GM12878 (cell line): ENCODE measurements around the gene NYAP1.

Source experiments
- CHD1 ChIP-seq: IDR thresholded peaks from 2 replicates; pipeline ENCODE4 v1.6.1; 2012; ENCODE audit warnings: low read depth, low read length, improper control_type of control experiment
- CTCF ChIP-seq, 3 experiments: IDR thresholded peaks in 2 of 3; conservative IDR thresholded peaks in 1 of 3; 2 replicates each; pipeline ENCODE4 v1.5.1; 2011; ENCODE audit warnings: low read depth in 3 of 3, low read length in 3 of 3, mild to moderate bottlenecking in 3 of 3, control low read depth in 2 of 3, moderate library complexity in 2 of 3, inconsistent platforms in 1 of 3, mixed read lengths in 1 of 3; ENCODE audit not compliant: control insufficient read depth in 2 of 3, insufficient read depth in 1 of 3; ENCODE audit errors: extremely low read depth in 1 of 3
- DPF2 ChIP-seq: fragments of 450-650 bp; IDR thresholded peaks from 2 replicates; pipeline ENCODE4 v1.6.1; 2017; ENCODE audit warnings: mild to moderate bottlenecking
- EZH2 ChIP-seq: IDR thresholded peaks from 2 replicates; pipeline ENCODE4 v1.6.1; 2012; ENCODE audit warnings: low read depth, mild to moderate bottlenecking, control low read depth, inconsistent platforms, low read length, borderline replicate concordance; ENCODE audit not compliant: control insufficient read depth
- FOXM1 ChIP-seq: IDR thresholded peaks from 2 replicates; pipeline ENCODE4 v1.6.1; 2012; ENCODE audit warnings: low read depth, mild to moderate bottlenecking, inconsistent platforms, low read length, moderate library complexity
- JUNB ChIP-seq: IDR thresholded peaks from 2 replicates; pipeline ENCODE4 v1.6.1; 2016; ENCODE audit warnings: antibody characterized with exemption, mild to moderate bottlenecking
- YY1 ChIP-seq: IDR thresholded peaks from 2 replicates; pipeline ENCODE4 v1.6.1; 2011; ENCODE audit warnings: low read depth, mild to moderate bottlenecking, low read length
- ZBED1 ChIP-seq: IDR thresholded peaks from 2 replicates; pipeline ENCODE4 v1.6.1; 2016; ENCODE audit warnings: borderline replicate concordance
- ZBTB4 ChIP-seq: fragments of 450-650 bp; formaldehyde crosslinking; IDR thresholded peaks from 2 replicates; pipeline ENCODE4 v1.4.0; 2022; ENCODE audit warnings: mild to moderate bottlenecking, moderate library complexity
- ZNF24 ChIP-seq: fragments of 450-650 bp; IDR thresholded peaks from 2 replicates; pipeline ENCODE4 v1.6.1; 2017; ENCODE audit warnings: antibody characterized with exemption, mild to moderate bottlenecking

DNA sequence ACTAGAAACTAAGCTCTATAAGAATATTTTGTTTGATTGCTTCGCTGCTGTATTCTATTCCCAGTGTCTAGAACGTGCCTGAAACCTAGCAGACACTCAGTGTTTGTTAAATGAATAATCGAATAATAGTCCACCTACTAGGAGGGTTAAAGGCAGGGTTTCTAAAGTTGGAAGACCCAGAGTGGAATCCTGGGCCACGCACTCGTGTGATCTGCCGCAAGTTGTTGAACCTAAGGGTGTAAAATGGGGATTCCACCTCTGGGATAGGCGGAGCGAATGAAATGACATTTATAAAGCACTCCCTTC, 54.6 kb downstream of the NYAP1 start:
- no peak for TF ChIP-seq CTCF (IDR thresholded peaks at IDR 0.05 in 2 of 3, conservative IDR thresholded peaks at IDR 0.05 in 1 of 3; ENCODE audit: control insufficient read depth in 2 of 3, extremely low read depth in 1 of 3, insufficient read depth in 1 of 3, low read depth in 3 of 3, low read length in 3 of 3)
- no peak for TF ChIP-seq CHD1
- TF ChIP-seq FOXM1: no peak
- no peak for TF ChIP-seq ZBED1
- no peak for TF ChIP-seq ZBTB4
- no peak for TF ChIP-seq YY1
- TF ChIP-seq ZNF24: no peak
- no peak for TF ChIP-seq DPF2
- TF ChIP-seq EZH2: no peak
- no peak for TF ChIP-seq JUNB
